Hepatocyte (in vitro differentiated cells): Measurements from ENCODE around the gene RFNG. TPM values are rescaled to one million over a fixed set of nuclear protein-coding genes. Genes with fewer than 3 reads are reported as not detected.

Experiments
- DNase-seq: peaks from one replicate; pipeline ENCODE4 v3.0.0-alpha.2; 2016; ENCODE audit warnings: low spot score
- H2AFZ ChIP-seq: fragments of 200-600 bp; sonication (generic); 2 replicates; pipeline ENCODE4 v1.6.0; 2016; ENCODE audit warnings: antibody characterized with exemption, mild to moderate bottlenecking
- H3K27ac ChIP-seq: fragments of 200-600 bp; sonication (generic); 2 replicates; pipeline ENCODE4 v1.5.1; 2016; ENCODE audit warnings: mild to moderate bottlenecking
- H3K27me3 ChIP-seq: fragments of 200-600 bp; sonication (generic); 2 replicates; pipeline ENCODE4 v1.6.1; 2016
- H3K36me3 ChIP-seq: fragments of 200-600 bp; sonication (generic); replicated peaks from 2 replicates; pipeline ENCODE4 v1.5.1; 2016; ENCODE audit warnings: low read depth; ENCODE audit not compliant: insufficient read depth
- H3K4me1 ChIP-seq: fragments of 200-600 bp; sonication (generic); 2 replicates; pipeline ENCODE4 v1.5.1; 2016; ENCODE audit warnings: mild to moderate bottlenecking, moderate library complexity; ENCODE audit not compliant: insufficient read depth
- H3K4me2 ChIP-seq: fragments of 200-600 bp; sonication (generic); 2 replicates; pipeline ENCODE4 v1.6.0; 2016
- H3K4me3 ChIP-seq: fragments of 200-600 bp; sonication (generic); 2 replicates; pipeline ENCODE4 v1.5.1; 2016; ENCODE audit warnings: mild to moderate bottlenecking
- H3K79me2 ChIP-seq: fragments of 200-600 bp; sonication (generic); 2 replicates; pipeline ENCODE4 v1.6.0; 2017; ENCODE audit warnings: mild to moderate bottlenecking
- H3K9me2 ChIP-seq: fragments of 200-600 bp; sonication (generic); replicated peaks from 2 replicates; pipeline ENCODE4 v1.6.0; 2017; ENCODE audit warnings: mild to moderate bottlenecking; ENCODE audit not compliant: insufficient read depth
- H3K9me3 ChIP-seq: fragments of 200-600 bp; sonication (generic); 2 replicates; pipeline ENCODE4 v1.5.1; 2016; ENCODE audit warnings: low read depth, mild to moderate bottlenecking
- H4K20me1 ChIP-seq: fragments of 200-600 bp; sonication (generic); 2 replicates; pipeline ENCODE4 v1.6.0; 2016; ENCODE audit warnings: mild to moderate bottlenecking; ENCODE audit not compliant: insufficient read depth, poor library complexity, severe bottlenecking
- EZH2 ChIP-seq: fragments of 200-600 bp; sonication (generic); IDR thresholded peaks from 2 replicates; pipeline ENCODE4 v1.6.1; 2016; ENCODE audit warnings: antibody characterized with exemption, mild to moderate bottlenecking, borderline replicate concordance
- EZH2phosphoT487 ChIP-seq: fragments of 200-600 bp; sonication (generic); IDR thresholded peaks from one replicate; pipeline ENCODE4 v1.6.1; 2018; ENCODE audit warnings: antibody characterized with exemption, mild to moderate bottlenecking, low read depth, moderate library complexity; ENCODE audit not compliant: unreplicated experiment, severe bottlenecking
- WGBS: methylation state at CpG from one replicate; pipeline ENCODE4 v1.1.6; 2016; ENCODE audit warnings: low lambda C conversion rate; ENCODE audit errors: missing lambda C conversion rate; 5-methylcytosine and 5-hydroxymethylcytosine counted together
- polyA plus RNA-seq: library from polyadenylated mRNA; unstranded; fragments of >200 nt; fragmentation: Nextera tagmentation; extraction: Ambion mirVana; gene quantifications from 2 replicates; pipeline ENCODE4 v1.2.1, GENCODE V29; 2016
- total RNA-seq: library from RNA; depleted of rRNA; stranded (reverse); fragments of >200 nt; gene quantifications from 2 replicates; pipeline ENCODE4 v1.2.3, GENCODE V29; 2014
- TF ChIP-seq, protein P1 (sequence below): fragments of 200-600 bp; sonication (generic); IDR thresholded peaks from 2 replicates; pipeline ENCODE4 v1.5.1; 2016; ENCODE audit warnings: antibody characterized with exemption, mild to moderate bottlenecking; ENCODE audit not compliant: poor library complexity

Gene RFNG
- total and polyA plus RNA-seq, 2 experiments from 2014 or later, result 43.2 to 109 TPM

- TF ChIP-seq EZH2 (no peak), EZH2phosphoT487 (no peak)
- TF ChIP-seq, protein P1, sequence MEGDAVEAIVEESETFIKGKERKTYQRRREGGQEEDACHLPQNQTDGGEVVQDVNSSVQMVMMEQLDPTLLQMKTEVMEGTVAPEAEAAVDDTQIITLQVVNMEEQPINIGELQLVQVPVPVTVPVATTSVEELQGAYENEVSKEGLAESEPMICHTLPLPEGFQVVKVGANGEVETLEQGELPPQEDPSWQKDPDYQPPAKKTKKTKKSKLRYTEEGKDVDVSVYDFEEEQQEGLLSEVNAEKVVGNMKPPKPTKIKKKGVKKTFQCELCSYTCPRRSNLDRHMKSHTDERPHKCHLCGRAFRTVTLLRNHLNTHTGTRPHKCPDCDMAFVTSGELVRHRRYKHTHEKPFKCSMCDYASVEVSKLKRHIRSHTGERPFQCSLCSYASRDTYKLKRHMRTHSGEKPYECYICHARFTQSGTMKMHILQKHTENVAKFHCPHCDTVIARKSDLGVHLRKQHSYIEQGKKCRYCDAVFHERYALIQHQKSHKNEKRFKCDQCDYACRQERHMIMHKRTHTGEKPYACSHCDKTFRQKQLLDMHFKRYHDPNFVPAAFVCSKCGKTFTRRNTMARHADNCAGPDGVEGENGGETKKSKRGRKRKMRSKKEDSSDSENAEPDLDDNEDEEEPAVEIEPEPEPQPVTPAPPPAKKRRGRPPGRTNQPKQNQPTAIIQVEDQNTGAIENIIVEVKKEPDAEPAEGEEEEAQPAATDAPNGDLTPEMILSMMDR, result no peak
These were observed 24.6 kb upstream of the RFNG start for GRCh38 chr17:82076018-82076784.

DNA sequence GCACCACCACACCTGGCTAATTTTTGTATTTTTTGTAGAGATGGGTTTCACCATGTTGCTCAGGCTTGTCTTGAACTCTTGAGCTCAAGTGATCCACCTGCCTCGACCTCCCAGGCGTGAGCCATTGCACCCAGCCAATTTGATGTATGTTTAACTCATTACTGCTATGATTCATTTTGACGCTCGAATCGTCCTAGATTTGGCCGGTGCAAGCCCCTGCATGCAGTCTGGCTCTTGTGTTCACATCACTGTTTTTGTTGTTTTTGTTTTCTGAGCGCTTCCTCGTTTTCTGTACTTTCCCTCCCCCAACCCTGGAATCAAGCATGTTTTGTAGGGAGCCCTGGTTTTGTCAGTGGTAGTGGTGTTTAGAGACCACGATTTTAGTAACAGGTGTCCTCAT is 21.8 kb upstream of the RFNG start:
- H3K4me1 ChIP-seq, result no peaks in the 10 kb centered on the region
- 87% methylated on average over 9 of the region's 9 CpGs for WGBS
- H3K9me2 ChIP-seq, result no peaks in the 10 kb centered on the region
- no peak overlapping the region for H3K27ac ChIP-seq
- DNase-seq, result no peak
- H3K9me3 ChIP-seq, result no peaks in the 10 kb centered on the region
- TF ChIP-seq EZH2phosphoT487 (no peak), EZH2 (no peak)
- TF ChIP-seq, protein P1, result no peak
- H2AFZ ChIP-seq, result no peak overlapping the region
- no peak overlapping the region for H3K4me2 ChIP-seq
- no peaks in the 10 kb centered on the region for H3K27me3 ChIP-seq
- no peaks in the 10 kb centered on the region for H4K20me1 ChIP-seq
- no peak overlapping the region for H3K4me3 ChIP-seq
- no peaks in the 10 kb centered on the region for H3K79me2 ChIP-seq
- H3K36me3 ChIP-seq, result no peaks in the 10 kb centered on the region

More at GRCh38 chr17:82076018-82076784, 24.6 kb upstream of the RFNG start:
- 87% methylated on average over 25 of the region's 25 CpGs for WGBS
- Histone ChIP-seq H3K27ac (no peak overlapping the region), H3K79me2 (no peaks in the 10 kb centered on the region), H3K4me3 (no peak overlapping the region), H3K36me3 (no peaks in the 10 kb centered on the region), H3K4me2 (no peak overlapping the region), H3K9me2 (no peaks in the 10 kb centered on the region), H3K9me3 (no peaks in the 10 kb centered on the region), H4K20me1 (peaks cover 3% of the 10 kb centered on the region), H3K4me1 (no peaks in the 10 kb centered on the region), H2AFZ (no peak overlapping the region), H3K27me3 (no peaks in the 10 kb centered on the region)
- DNase-seq, result no peak

DNA sequence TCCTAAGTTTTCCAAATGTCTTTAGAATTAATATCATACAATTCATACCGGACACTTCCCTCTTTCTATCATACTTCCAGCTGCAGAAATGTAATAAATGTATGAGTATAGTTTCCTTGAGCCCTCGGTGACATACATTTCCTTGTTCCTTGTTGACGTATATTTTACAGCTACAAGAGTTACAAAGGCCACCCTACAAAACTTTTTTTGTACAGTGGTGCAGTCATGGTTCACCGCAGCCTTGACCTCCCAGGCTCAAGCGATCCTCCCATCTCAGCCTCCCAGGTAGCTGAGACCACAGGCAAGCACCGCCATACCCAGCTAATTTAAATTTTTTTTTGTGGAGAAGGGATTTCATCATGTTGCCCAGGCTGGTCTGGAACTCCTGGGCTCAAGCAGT is 21.2 kb upstream of the RFNG start:
- no peak for DNase-seq
- no peak for TF ChIP-seq EZH2phosphoT487
- no peak for TF ChIP-seq EZH2
- TF ChIP-seq, protein P1, result no peak
- Histone ChIP-seq H3K4me1 (no peaks in the 10 kb centered on the region), H3K79me2 (no peaks in the 10 kb centered on the region), H2AFZ (no peak overlapping the region), H3K4me3 (no peak overlapping the region), H3K9me2 (no peaks in the 10 kb centered on the region), H3K27me3 (no peaks in the 10 kb centered on the region), H3K4me2 (no peak overlapping the region), H4K20me1 (no peaks in the 10 kb centered on the region), H3K36me3 (no peaks in the 10 kb centered on the region), H3K9me3 (no peaks in the 10 kb centered on the region), H3K27ac (no peak overlapping the region)
- WGBS, result 80% methylated on average over 6 of the region's 6 CpGs
